HG03139 (cell line): Measurements from ENCODE around the gene DGKD.
A peak's percentile ranks its signal among the peaks of the same experiment; 100 is the strongest.
"Not testable (repeated sequence)": the region's sequence is repeated elsewhere in the genome, so short reads cannot be mapped to it uniquely, and the experiment has no call there.

Experiments
- ATAC-seq: cut with Tn5 transposase; IDR thresholded peaks from one replicate; pipeline ENCODE4 v1.9.1; 2021; ENCODE audit not compliant: unreplicated experiment

Gene DGKD

GRCh38 chr2:233358947-233359346, 4.7 kb downstream of the DGKD start:
- ATAC-seq, result no peak

- no peak for ATAC-seq
These were observed 5.5 kb downstream of the DGKD start for GRCh38 chr2:233359823-233360222.

- ATAC-seq, result no peak
These were observed 6.5 kb downstream of the DGKD start for GRCh38 chr2:233360771-233361176.

GRCh38 chr2:233361297-233361696, 7.0 kb downstream of the DGKD start:
- no peak for ATAC-seq

- no peak for ATAC-seq
These were observed 8.4 kb downstream of the DGKD start for GRCh38 chr2:233362742-233363141.

GRCh38 chr2:233363744-233364235, 9.5 kb downstream of the DGKD start:
- ATAC-seq, result no peak

- ATAC-seq, result no peak
These were observed 11.7 kb downstream of the DGKD start for GRCh38 chr2:233365861-233366520.

- no peak for ATAC-seq
These were observed 13.3 kb downstream of the DGKD start for GRCh38 chr2:233367586-233367985.

GRCh38 chr2:233368756-233369155, 14.5 kb downstream of the DGKD start:
- ATAC-seq, result no peak

- no peak for ATAC-seq
These were observed 15.2 kb downstream of the DGKD start for GRCh38 chr2:233369462-233369861.

- no peak for ATAC-seq
These were observed 15.8 kb downstream of the DGKD start for GRCh38 chr2:233369897-233370685.

GRCh38 chr2:233371641-233372040, 17.3 kb downstream of the DGKD start:
- ATAC-seq, result no peak

GRCh38 chr2:233372855-233373254, 18.6 kb downstream of the DGKD start:
- ATAC-seq, result no peak

- ATAC-seq, result no peak
These were observed 19.0 kb downstream of the DGKD start for GRCh38 chr2:233373316-233373715.

- not testable (repeated sequence) for ATAC-seq
These were observed 20.5 kb downstream of the DGKD start for GRCh38 chr2:233374776-233375175.

GRCh38 chr2:233375490-233376314, 21.4 kb downstream of the DGKD start:
- ATAC-seq, result no peak

- ATAC-seq, result no peak
These were observed 24.7 kb downstream of the DGKD start for GRCh38 chr2:233379034-233379433.

- no peak for ATAC-seq
These were observed 25.1 kb downstream of the DGKD start for GRCh38 chr2:233379441-233379840.

GRCh38 chr2:233380132-233380895, 26.0 kb downstream of the DGKD start:
- peak; percentile 44 for ATAC-seq

GRCh38 chr2:233380995-233381637, 26.8 kb downstream of the DGKD start:
- ATAC-seq, result no peak
